GM18511 (cell line): ENCODE data around the gene ADGRF3.
"Not testable (repeated sequence)": the region's sequence is repeated elsewhere in the genome, so short reads cannot be mapped to it uniquely, and the experiment has no call there.

Experiments used
- ATAC-seq: cut with Tn5 transposase; IDR thresholded peaks from one replicate; pipeline ENCODE4 v1.9.1; 2021; ENCODE audit warnings: mild to moderate bottlenecking, moderate library complexity; ENCODE audit not compliant: unreplicated experiment

Gene ADGRF3, protein sequence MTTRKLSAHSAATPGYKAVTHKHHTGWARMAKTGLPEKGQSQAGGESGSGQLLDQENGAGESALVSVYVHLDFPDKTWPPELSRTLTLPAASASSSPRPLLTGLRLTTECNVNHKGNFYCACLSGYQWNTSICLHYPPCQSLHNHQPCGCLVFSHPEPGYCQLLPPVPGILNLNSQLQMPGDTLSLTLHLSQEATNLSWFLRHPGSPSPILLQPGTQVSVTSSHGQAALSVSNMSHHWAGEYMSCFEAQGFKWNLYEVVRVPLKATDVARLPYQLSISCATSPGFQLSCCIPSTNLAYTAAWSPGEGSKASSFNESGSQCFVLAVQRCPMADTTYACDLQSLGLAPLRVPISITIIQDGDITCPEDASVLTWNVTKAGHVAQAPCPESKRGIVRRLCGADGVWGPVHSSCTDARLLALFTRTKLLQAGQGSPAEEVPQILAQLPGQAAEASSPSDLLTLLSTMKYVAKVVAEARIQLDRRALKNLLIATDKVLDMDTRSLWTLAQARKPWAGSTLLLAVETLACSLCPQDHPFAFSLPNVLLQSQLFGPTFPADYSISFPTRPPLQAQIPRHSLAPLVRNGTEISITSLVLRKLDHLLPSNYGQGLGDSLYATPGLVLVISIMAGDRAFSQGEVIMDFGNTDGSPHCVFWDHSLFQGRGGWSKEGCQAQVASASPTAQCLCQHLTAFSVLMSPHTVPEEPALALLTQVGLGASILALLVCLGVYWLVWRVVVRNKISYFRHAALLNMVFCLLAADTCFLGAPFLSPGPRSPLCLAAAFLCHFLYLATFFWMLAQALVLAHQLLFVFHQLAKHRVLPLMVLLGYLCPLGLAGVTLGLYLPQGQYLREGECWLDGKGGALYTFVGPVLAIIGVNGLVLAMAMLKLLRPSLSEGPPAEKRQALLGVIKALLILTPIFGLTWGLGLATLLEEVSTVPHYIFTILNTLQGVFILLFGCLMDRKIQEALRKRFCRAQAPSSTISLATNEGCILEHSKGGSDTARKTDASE

DNA sequence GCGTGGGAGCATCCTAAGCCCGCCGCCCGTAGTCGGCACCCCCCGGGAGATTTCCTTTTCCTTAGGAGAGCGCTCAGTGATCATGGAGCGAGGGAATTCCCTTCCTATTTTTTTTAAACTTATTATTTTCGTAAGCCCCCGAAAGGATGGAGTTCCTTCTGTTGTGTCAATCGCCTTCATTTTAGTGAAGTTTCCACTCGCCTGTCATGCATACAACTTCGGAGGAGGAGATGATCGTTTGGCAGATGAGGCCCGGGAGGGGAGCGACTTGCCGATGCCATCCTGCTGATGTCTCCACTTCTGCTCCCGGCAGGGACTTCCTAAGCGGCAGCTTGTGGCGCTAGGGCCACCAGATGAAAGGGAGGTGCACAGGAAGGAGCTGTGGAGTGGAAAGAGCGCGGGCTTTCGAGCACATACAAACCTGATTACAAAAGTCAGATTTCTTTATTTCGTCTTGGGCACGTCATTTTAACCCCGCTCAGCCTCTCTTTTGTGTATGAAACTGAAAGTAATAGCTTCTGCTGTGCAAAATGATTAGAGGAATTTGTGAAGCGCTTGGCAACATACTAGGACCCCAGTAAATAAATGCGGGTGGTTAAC, at the start of gene ADGRF3:
Gene ADGRF3, minus strand, starts transcription at position 336 of the 600 bp plus-strand sequence. CDS start 555 bp downstream, outside the sequence.
- peak; percentile 26 for ATAC-seq

DNA sequence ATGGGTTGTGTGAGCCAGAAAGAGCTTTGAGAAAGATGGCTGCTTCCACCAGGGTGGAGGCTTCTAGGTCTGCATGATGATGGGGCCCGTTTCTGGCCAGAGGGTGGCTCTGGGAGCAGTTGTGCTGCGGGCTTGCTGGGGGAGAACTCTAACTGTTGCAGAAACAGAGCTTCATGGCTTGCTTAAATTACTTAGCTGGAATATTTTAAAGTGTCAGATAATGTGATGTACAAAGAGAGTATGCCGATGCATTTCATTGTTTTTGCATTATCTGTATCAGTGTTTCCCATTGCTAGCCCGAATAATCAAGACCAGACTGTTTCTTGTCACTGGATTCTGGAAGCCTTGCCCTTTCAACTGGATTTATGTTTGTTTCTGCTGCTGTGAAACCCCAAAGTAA, 48.8 kb upstream of the ADGRF3 start:
- ATAC-seq: no peak

DNA sequence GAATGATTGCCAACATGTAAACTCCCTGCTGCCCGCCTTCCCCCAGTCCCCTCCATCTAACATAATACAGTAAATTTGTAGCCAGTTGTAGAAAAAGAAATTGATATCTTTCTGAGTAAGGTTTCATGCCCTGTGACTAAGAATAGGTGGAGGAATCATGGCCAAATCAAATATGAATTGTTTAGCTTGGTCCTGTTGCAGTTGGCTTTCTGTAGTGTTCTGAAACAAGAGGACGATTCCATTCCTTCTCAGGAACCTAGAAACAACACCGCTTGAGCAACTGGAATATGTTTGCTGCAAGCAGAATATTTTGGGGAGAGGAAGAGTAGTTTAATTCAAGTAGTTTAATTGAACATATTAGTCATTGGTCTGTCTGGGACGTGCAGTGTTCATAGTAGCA, 48.1 kb upstream of the ADGRF3 start:
- ATAC-seq: no peak

DNA sequence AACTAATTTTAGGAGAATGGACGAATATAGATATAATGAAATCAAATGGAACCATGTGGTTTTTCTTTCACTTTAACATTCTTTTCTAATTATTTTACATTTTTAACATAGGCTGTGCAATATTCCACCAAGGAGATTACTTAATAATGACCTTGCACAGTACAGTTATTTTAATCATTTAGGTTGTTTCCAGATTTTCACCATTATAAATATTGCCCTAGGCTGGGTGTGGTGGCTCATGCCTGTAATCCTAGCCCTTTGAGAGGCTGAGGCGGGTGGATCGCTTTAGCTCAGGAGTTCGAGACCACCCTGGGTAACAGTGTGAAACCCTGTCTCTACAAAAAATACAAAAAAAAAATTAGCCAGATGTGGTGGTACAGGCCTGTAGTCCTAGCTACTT, 40.6 kb upstream of the ADGRF3 start:
- no peak for ATAC-seq

DNA sequence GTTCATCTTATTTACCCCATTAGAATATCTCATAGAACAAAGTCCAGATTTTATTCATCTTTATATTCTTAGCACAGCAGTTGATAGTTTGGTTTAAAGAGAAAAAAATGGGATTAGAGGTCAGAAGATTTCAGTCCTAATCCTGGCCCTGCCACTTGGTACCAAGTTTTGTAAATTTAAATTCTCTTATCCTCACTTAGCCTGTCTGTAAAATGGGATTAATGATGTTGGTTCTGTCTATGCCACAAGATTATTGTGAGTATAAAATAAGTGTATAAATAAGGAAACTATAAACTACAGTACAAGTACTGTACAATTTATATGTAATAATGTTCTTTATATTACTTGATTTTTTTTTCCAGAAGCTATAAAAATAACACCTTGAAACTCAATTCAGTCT, 38.0 kb upstream of the ADGRF3 start:
- no peak for ATAC-seq

DNA sequence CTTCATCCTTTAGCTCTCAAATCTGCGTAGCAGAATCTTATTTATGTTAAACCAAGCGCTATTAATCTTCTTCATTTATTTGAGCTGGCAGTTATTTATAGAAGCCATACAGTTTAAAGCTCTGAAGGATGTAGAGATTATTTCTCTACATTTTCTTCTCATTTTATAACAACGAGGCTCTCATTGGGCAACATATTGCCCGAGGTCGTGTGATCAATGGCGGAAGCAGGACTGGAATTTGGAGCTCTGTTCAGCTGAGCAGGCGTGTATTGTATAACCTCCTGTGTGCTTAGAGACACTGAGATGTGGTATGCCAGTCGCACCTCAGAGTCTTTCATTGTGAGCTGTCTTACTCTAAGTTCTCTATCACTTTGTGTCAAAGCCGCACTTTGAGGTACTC, 37.6 kb upstream of the ADGRF3 start:
- no peak for ATAC-seq

DNA sequence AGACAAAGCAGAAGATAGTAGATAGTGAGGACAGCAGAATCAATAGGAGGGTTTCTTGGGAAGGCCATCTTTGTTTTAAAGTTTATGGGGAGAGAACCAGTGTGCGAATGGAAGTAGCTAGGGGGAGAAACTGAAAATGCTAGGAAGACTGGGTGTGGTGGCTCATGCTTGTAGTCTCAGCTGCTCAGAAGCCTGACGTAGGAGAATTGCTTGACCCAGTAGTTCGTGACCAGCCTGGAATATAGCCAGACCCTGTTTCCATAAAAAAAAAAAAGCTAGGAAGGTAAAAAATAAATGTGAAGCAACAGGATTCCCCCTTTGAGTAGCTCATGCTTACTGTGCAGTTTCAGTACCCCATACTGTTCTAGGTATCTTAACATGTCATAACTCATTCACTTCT, 36.0 kb upstream of the ADGRF3 start:
- ATAC-seq: no peak

DNA sequence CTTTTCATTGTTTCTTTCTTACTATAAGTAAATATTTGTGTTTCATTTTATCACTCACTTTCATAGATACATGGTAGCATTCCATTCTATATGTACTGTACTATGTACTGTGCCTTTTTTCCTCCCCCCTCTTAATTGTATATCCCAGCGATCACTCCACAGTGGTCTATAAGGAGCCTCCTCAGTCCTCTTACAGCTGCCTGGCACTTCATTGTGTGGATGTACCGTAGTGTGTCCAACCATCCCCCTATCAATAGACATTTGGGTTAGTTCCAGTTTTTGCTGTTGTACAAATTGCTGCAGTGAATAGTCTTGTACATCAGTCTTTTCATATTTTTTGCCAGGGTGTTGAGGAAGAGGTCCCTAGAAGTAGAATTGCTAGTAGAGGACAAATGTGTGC, 33.7 kb upstream of the ADGRF3 start:
- ATAC-seq: no peak

DNA sequence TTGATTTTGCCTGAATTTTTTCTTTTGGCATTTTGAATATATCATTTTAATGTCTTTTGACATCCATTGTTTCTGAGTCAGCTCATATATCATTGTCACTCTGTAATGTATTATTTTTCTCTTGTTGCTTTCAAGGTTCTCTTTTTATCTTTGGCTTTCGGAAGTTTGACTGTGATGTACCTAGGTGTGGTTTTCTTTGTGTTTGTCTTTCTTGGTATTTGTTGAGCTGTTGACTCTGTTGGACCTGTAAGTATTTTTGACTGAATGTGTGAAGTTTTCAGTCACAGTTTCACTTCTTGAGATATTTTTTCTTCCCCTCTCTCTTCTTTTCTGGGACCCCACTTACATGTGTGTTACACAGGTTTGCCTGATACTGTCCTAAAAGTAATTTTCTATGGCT, 30.2 kb upstream of the ADGRF3 start:
- no peak for ATAC-seq

DNA sequence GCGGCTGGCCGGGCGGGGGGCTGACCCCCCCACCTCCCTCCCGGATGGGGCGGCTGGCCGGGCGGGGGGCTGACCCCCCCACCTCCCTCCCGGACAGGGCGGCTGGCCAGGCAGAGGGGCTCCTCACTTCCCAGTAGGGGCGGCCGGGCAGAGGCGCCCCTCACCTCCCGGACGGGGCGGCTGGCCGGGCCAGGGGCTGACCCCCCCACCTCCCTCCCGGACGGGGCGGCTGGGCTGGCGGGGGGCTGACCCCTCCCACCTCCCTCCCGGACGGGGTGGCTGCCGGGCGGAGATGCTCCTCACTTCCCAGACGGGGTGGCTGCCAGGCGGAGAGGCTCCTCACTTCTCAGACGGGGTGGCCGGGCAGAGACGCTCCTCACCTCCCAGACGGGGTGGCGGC, 24.3 kb upstream of the ADGRF3 start:
- ATAC-seq: not testable (repeated sequence)

DNA sequence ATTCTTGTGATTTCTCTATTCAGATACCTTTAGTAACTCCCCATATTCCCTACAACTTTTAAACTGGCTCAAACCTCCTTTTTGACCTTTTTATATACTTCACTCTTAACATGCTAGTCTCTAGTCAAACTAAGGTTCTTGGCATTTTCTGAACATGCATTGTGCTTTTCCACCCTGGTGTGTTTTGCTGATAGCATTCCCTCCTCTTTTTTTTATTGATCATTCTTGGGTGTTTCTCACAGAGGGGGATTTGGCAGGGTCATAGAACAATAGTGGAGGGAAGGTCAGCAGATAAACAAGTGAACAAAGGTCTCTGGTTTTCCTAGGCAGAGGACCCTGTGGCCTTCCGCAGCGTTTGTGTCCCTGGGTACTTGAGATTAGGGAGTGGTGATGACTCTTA, 23.1 kb upstream of the ADGRF3 start:
- not testable (repeated sequence) for ATAC-seq

DNA sequence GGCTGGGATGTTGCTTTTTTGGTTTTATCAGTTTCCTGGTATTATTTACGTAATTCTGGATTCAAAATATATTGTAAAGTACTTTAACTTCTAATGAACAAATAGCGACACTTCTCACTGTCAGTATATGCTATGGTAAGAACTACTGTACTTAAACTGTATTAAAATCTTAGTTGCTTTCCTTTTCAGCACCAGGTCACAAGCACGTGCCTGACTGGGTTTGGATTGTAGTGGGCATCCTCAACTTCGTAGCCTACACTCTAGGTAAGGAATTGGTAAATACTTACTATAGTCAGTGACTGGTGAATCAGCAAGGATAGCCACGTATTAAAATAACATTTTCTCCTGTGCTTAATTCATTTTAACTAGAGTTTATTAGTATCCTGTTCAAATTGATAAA, 20.4 kb upstream of the ADGRF3 start:
- no peak for ATAC-seq

DNA sequence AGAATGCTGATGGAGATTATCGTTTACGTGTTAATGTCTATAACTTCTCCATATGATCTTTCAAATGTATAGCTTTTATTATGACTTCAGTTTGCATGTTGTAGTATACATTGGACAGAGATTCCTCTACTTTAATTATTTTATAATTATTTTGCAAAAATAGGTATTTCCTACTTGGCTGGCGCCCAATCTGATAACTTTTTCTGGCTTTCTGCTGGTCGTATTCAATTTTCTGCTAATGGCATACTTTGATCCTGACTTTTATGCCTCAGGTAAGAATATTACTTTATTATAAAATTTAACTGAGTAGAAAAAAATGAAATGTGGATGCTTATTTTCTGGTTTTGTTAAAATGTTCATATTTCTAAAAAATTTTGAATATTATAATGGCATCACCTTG, 18.1 kb upstream of the ADGRF3 start:
- no peak for ATAC-seq

DNA sequence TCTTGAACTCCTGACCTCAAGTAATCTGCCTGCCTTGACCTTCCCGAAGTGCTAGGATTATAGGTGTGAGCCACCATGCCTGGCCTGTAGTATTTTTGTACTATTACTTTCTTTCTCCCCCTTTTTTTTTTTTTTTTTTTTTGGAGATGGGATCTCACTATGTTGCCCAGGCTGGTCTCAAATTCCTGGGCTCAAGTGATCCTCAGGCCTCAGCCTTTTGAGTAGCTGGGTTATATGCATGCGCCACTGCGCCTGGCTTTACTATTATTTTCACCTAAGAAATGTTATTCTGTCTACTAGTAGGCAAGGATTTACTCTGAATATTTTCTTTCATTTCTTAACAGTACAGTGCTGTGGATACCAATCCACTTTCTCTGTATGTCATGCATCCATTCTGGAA, 17.4 kb upstream of the ADGRF3 start:
- ATAC-seq: no peak

DNA sequence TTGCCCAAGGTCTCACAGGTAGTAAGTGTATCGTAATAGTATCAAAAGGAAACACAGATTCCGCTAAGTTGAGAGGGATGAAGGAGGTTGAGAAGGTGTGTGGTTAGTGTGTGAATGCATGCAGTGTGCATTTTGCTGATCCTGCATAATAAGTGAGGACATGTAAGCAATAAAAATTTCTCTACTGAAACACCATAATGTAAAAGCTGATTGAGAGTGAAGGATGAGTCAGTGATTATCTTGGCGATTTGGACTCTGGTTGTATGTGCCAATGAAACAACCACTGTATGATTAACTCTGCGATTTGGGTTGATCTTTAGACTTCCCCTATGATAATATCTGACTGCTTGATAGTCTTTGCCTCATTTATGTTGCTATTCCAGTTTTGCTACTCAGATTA, 16.7 kb upstream of the ADGRF3 start:
- no peak for ATAC-seq

DNA sequence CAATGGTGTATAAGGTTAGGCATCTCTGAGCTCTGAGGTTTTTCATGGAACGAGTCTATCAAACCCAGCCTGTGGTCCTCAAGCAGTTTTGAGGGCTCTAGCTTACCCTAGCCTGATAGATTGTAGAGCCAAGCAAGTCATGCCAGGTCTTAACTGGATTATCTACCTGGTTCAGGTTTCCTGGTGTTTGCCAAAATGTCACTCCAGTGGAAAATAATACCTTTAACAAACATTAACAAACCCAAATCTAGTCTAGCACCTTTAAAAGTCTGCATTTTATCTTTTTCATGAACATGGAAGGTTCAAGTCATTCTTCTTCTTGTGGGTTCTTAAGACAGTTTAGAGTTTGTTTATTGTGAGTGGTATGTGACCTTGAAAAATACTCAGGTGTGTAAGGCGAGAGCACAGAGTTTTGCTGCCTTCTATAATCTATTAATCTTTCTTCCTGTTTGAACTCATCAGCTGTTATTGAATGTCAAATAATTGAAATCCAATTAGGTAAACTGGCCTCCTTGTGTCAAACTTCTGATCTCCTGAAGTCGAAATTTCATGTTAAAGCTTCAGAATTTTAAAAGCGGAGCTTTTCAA, 13.4 kb upstream of the ADGRF3 start:
- ATAC-seq: no peak

DNA sequence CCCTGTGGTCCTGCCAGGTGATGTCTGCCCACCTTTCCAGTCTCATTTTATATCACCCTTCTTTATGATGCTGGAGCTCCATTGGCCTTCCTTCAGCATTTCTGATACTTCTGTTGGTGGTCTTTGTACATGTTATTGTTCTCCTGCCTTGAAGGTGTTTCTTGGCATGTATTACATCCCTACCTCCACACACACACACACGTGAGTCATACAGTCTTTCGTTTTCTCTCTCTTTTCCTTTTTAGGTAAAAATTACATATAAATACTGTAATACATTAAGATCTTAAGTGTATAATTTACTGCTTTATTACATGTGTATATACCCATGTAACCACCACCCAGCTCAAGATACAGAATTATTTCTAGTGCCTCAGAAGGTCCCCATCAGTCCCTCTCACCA, 10.2 kb upstream of the ADGRF3 start:
- ATAC-seq: no peak

DNA sequence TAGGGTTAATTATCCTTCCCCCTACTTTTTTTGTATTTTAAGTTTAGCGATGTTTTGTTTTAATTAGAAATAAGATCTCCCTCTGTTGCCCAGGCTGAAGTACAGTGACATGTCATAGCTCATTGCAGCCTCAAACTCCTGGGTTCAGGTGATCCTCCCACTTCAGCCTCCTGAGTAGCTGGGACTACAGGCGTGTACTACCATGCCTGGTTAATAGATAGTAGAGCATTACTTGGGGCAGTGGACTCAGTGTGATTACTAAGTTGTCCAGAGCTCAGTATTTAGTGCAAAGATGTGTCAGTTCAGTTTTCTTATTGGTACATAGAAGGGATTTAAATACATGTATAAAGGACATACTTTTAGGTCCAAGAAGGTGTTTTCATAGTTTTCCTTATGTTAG, 9.5 kb upstream of the ADGRF3 start:
- ATAC-seq: no peak

DNA sequence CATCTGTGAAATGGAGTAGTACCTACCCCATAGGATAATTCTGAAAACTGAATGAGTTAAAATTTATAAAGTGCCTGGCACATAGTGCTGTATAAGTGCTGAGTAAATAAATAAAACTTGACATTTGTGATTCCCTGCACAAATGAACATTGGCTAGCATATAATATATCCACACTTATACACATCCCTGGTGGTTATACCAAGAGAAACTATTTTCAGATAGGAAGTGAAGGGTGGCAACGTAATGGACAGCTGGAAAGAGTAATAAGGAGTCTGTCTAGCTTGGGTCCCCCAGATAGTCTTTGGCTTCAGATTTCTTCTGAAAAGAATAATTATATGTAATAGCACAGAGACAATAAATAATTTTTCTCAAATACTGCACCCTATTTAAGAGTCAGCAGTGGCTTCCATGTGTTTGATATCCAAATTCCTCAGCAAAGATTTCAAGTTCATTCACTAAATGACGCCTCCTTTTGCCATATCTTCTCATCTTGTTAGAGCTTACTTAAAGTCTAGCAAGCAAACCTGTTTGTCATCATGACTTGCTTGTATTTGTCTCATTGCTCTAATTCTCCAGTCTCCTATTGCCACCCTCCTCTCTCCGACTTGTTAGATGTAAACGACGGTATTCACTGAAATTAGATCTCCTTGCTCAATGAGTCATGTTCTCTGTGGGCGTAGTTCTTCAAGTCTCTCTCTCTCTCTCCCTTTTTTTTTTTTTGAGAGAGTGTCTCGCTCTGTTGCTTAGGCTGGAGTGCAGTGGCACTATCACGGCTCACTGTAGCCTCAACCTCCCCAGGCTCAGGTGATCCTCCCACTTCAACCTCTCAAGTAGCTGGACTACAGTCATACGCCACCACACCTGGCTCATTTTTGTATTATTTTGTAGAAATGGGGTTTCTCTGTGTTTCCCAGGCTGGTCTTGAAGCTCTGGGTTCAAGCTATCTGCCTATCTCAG, 8.7 kb upstream of the ADGRF3 start:
- no peak for ATAC-seq

DNA sequence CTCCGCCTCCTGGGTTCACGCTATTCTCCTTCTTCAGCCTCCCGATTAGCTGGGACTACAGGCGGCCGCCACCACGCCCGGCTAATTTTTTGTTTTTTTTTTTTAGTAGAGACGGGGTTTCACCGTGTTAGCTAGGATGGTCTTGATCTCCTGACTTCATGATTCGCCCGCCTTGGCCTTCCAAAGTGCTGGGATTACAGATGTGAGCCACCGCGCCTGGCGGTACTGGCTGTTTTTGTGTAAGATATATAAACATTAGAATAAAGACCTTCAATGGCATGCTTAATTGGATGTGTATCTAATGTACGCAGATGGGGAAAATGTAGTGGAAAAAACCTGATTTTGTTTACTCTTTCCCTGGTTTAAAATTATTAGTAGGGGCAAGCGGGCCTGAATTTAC, 7.9 kb upstream of the ADGRF3 start:
- not testable (repeated sequence) for ATAC-seq
